ENCODE data around the gene GTPBP6.

Gene GTPBP6

DNA sequence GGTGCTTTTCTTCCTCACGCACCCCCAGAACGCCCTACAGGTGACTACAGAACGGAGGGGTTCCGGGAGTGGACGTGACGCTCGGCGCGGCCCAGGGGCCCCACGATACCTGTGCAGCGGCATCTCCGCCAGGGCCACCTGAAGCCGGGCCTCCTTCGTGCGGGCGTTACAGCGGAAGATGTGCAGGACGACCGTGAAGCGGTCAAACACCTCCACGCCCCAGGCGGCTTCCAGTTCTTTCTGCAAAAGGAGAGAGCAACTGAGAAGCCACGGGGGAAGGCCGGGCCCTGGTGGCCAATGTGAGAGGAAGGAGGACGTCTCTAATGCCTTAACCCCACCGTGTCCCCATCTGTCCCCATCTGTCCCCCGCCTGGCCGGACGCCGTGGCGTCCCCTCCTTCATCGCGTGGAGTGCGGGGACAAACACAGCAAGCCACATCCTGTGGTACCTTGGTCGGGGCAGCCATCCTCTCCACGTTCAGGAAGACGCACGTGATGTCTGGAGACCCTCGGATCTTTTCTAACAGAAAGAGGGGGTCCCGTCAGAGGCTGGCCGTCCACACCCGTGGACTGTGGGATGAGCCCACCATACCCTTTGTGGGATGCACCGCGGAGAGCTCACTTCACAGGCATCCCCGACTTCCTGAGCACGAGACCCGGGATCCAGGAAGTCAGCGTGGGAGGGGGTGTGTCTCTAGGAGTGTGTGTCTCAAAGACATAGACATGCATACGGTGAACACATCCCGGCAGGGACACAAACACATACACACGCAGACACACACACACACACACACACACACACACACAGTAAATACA is 3.6 kb downstream of the GTPBP6 start:
- H3K36me3 ChIP-seq (ENCODE audit: control insufficient read depth, low read length): peaks cover 64% of the 10 kb centered on the region
- no peak overlapping the region for H3K27ac ChIP-seq (ENCODE audit: low read depth, low read length)
- no peaks in the 10 kb centered on the region; the same call in 1 of the 2 replicates for H3K27me3 ChIP-seq (ENCODE audit: control insufficient read depth, low read length)
- H3K9me2 ChIP-seq (replicated peaks; ENCODE audit: control insufficient read depth, low read length): no peaks in the 10 kb centered on the region
- H3K9me3 ChIP-seq (ENCODE audit: control insufficient read depth, insufficient read depth, low read length): no peaks in the 10 kb centered on the region
- TF ChIP-seq, protein P1, sequence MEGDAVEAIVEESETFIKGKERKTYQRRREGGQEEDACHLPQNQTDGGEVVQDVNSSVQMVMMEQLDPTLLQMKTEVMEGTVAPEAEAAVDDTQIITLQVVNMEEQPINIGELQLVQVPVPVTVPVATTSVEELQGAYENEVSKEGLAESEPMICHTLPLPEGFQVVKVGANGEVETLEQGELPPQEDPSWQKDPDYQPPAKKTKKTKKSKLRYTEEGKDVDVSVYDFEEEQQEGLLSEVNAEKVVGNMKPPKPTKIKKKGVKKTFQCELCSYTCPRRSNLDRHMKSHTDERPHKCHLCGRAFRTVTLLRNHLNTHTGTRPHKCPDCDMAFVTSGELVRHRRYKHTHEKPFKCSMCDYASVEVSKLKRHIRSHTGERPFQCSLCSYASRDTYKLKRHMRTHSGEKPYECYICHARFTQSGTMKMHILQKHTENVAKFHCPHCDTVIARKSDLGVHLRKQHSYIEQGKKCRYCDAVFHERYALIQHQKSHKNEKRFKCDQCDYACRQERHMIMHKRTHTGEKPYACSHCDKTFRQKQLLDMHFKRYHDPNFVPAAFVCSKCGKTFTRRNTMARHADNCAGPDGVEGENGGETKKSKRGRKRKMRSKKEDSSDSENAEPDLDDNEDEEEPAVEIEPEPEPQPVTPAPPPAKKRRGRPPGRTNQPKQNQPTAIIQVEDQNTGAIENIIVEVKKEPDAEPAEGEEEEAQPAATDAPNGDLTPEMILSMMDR (IDR thresholded peaks at IDR 0.05; ENCODE audit: low read depth, low read length, poor library complexity, severe bottlenecking): no peak
- TF ChIP-seq EZH2phosphoT487 (IDR thresholded peaks at IDR 0.05; ENCODE audit: borderline replicate concordance, low read length): no peak
- peaks cover 11% of the 10 kb centered on the region for H3K4me1 ChIP-seq (ENCODE audit: control insufficient read depth, low read length)
- no peak overlapping the region for H3K4me3 ChIP-seq (ENCODE audit: low read length)
- peaks cover 27% of the 10 kb centered on the region for H3K79me2 ChIP-seq (ENCODE audit: control insufficient read depth, low read length)
- peaks cover 3% of the 10 kb centered on the region; the same call in 1 of the 2 replicates for H3F3A ChIP-seq (ENCODE audit: control insufficient read depth, insufficient read depth)
- H4K20me1 ChIP-seq (ENCODE audit: control insufficient read depth, insufficient read depth, low read depth, low read length): 0 out of 2 replicates have a peak, but pooled peaks cover 6% of the 10 kb centered on the region
- H3K4me2 ChIP-seq (ENCODE audit: low read length): no peak overlapping the region

DNA sequence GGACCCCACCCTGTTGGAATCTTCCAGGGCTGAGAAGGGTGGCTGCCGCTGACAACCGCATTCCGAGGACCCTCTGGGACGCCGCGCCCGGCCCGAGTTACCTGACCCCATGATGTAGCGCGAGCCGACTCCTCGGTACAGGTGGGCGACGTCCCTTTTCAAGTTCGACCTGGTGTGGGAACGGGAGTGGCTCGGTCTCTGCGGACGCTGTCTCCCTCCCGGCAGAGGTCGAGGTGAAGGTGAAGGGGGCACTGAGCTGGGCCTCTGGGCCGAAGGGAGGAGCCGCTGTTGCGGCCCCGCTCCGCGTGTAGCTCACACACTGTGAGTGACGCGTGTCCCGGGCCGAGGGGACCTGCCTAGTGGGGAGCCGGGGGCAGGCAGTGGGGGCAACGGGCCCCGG is 4.5 kb downstream of the GTPBP6 start:
- TF ChIP-seq, protein P1 (IDR thresholded peaks at IDR 0.05; ENCODE audit: low read depth, low read length, poor library complexity, severe bottlenecking): no peak
- no peak for TF ChIP-seq EZH2phosphoT487 (IDR thresholded peaks at IDR 0.05; ENCODE audit: borderline replicate concordance, low read length)
- Histone ChIP-seq H3F3A (ENCODE audit: control insufficient read depth, insufficient read depth) (peaks cover 3% of the 10 kb centered on the region; the same call in 1 of the 2 replicates), H3K4me2 (ENCODE audit: low read length) (no peak overlapping the region), H3K9me2 (replicated peaks; ENCODE audit: control insufficient read depth, low read length) (no peaks in the 10 kb centered on the region), H3K9me3 (ENCODE audit: control insufficient read depth, insufficient read depth, low read length) (no peaks in the 10 kb centered on the region), H3K79me2 (ENCODE audit: control insufficient read depth, low read length) (peaks cover 17% of the 10 kb centered on the region), H3K27me3 (ENCODE audit: control insufficient read depth, low read length) (no peaks in the 10 kb centered on the region), H3K27ac (ENCODE audit: low read depth, low read length) (no peak overlapping the region), H3K4me3 (ENCODE audit: low read length) (no peak overlapping the region), H3K4me1 (ENCODE audit: control insufficient read depth, low read length) (peaks cover 8% of the 10 kb centered on the region), H3K36me3 (ENCODE audit: control insufficient read depth, low read length) (peaks cover 67% of the 10 kb centered on the region), H4K20me1 (ENCODE audit: control insufficient read depth, insufficient read depth, low read depth, low read length) (0 out of 2 replicates have a peak, but pooled peaks cover 6% of the 10 kb centered on the region)

DNA sequence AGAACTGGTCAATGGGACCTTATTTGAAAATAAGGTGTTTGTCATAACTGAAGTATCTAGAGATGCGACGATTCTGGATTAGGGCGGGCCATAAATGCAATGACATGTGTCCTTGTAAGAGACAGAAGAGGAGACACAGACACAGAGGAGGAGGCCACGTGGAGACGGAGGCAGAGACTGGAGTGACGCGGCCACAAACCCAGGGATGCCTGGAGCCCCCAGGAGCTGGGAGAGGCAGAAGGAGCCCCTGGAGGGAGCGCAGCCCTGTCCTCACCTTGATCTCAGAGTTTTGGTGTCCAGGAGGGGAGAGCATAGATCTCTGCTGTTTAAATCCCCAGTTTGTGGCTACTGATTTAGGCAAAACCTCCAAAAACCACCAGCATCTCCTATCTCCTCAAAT is 5.0 kb downstream of the GTPBP6 start:
- peaks cover 69% of the 10 kb centered on the region for H3K36me3 ChIP-seq (ENCODE audit: control insufficient read depth, low read length)
- H3K4me2 ChIP-seq (ENCODE audit: low read length): no peak overlapping the region
- peaks cover 8% of the 10 kb centered on the region for H3K4me1 ChIP-seq (ENCODE audit: control insufficient read depth, low read length)
- no peaks in the 10 kb centered on the region for H3K9me3 ChIP-seq (ENCODE audit: control insufficient read depth, insufficient read depth, low read length)
- H3F3A ChIP-seq (ENCODE audit: control insufficient read depth, insufficient read depth): peaks cover 3% of the 10 kb centered on the region; the same call in 1 of the 2 replicates
- no peak overlapping the region for H3K27ac ChIP-seq (ENCODE audit: low read depth, low read length)
- peaks cover 17% of the 10 kb centered on the region for H3K79me2 ChIP-seq (ENCODE audit: control insufficient read depth, low read length)
- no peaks in the 10 kb centered on the region for H3K27me3 ChIP-seq (ENCODE audit: control insufficient read depth, low read length)
- TF ChIP-seq EZH2phosphoT487 (IDR thresholded peaks at IDR 0.05; ENCODE audit: borderline replicate concordance, low read length): no peak
- TF ChIP-seq, protein P1 (IDR thresholded peaks at IDR 0.05; ENCODE audit: low read depth, low read length, poor library complexity, severe bottlenecking): no peak
- H4K20me1 ChIP-seq (ENCODE audit: control insufficient read depth, insufficient read depth, low read depth, low read length): 0 out of 2 replicates have a peak, but pooled peaks cover 6% of the 10 kb centered on the region
- H3K4me3 ChIP-seq (ENCODE audit: low read length): no peak overlapping the region
- H3K9me2 ChIP-seq (replicated peaks; ENCODE audit: control insufficient read depth, low read length): no peaks in the 10 kb centered on the region

All from DOHH2 (cell line).